Measurements from ENCODE around the gene KRTAP9-8. TPM values are rescaled to one million over a fixed set of nuclear protein-coding genes. Genes with fewer than 3 reads are reported as not detected.
"Not testable (repeated sequence)": the region's sequence is repeated elsewhere in the genome, so short reads cannot be mapped to it uniquely, and the experiment has no call there.

Gene KRTAP9-8
- total and polyA plus RNA-seq, 11 donors = not detected

- H3K4me3 ChIP-seq = no peak overlapping the region
- no peak for TF ChIP-seq CTCF (IDR thresholded peaks at IDR 0.05)
- TF ChIP-seq POLR2A (IDR thresholded peaks at IDR 0.05) = no peak
- no peaks in the 10 kb centered on the region for H3K4me1 ChIP-seq
- no peak overlapping the region for H3K27ac ChIP-seq
- H3K9me3 ChIP-seq = no peaks in the 10 kb centered on the region
- 92 to 95% (median 92%) methylated on average over 6 of the region's 6 CpGs for WGBS, 4 donors
- ATAC-seq (no peak), DNase-seq (no peak)
- peaks cover 0 to 17% (median 0%) of the 10 kb centered on the region in 9 donors for H3K27me3 ChIP-seq
- intact Hi-C loops (cut with DNase I) = no loop called here
- H3K36me3 ChIP-seq = no peaks in the 10 kb centered on the region
Observed at GRCh38 chr17:41226051-41226450, 11.7 kb upstream of the KRTAP9-8 start.

- DNase-seq; H3K9me3 ChIP-seq; H3K4me3 ChIP-seq; H3K27ac ChIP-seq; intact Hi-C loops (cut with DNase I); ATAC-seq; H3K36me3 ChIP-seq; H3K4me1 ChIP-seq: not testable (repeated sequence)
- 41 to 70% (median 60%) methylated on average over 2 to 3 of the region's 4 CpGs; no CpG with 5 or more reads in 1 of the 4 donors for WGBS, 4 donors
- peaks cover 0 to 20% (median 0%) of the 10 kb centered on the region in 9 donors for H3K27me3 ChIP-seq
Observed at GRCh38 chr17:41226598-41227095, 11.2 kb upstream of the KRTAP9-8 start, which contains the start of gene KRTAP9-2. TSS of gene KRTAP9-2 (plus strand) at chr17:41226648. CDS start at chr17:41226655, 7 bp downstream.

- no peak for DNase-seq
- ATAC-seq = no peak
- H3K36me3 ChIP-seq = no peaks in the 10 kb centered on the region
- intact Hi-C loops (cut with DNase I) = no loop called here
- H3K9me3 ChIP-seq = no peaks in the 10 kb centered on the region
- no peak overlapping the region for H3K4me3 ChIP-seq
- TF ChIP-seq POLR2A (IDR thresholded peaks at IDR 0.05) (no peak), CTCF (IDR thresholded peaks at IDR 0.05) (no peak)
- H3K4me1 ChIP-seq = no peaks in the 10 kb centered on the region
- no peak overlapping the region for H3K27ac ChIP-seq
- peaks cover 0 to 46% (median 6%) of the 10 kb centered on the region in 9 donors for H3K27me3 ChIP-seq
Observed at GRCh38 chr17:41230094-41230493, 7.7 kb upstream of the KRTAP9-8 start.

GRCh38 chr17:41231731-41232130, 6.1 kb upstream of the KRTAP9-8 start:
- Histone ChIP-seq H3K27me3 (peaks cover 0 to 35% (median 6%) of the 10 kb centered on the region in 9 donors), H3K27ac (no peak overlapping the region), H3K36me3 (no peaks in the 10 kb centered on the region), H3K9me3 (no peaks in the 10 kb centered on the region), H3K4me3 (no peak overlapping the region), H3K4me1 (no peaks in the 10 kb centered on the region)
- 75 to 86% (median 85%) methylated on average over 6 of the region's 6 CpGs for whole genome bisulfite sequencing, 4 donors
- TF ChIP-seq CTCF (IDR thresholded peaks at IDR 0.05) (no peak), POLR2A (IDR thresholded peaks at IDR 0.05) (no peak)
- no peak for DNase-seq
- no peak for ATAC-seq
- intact Hi-C loops (cut with DNase I) = no loop called here

GRCh38 chr17:41232399-41233105, 5.2 kb upstream of the KRTAP9-8 start, which contains the start of gene KRTAP9-3:
TSS of gene KRTAP9-3 (plus strand) at chr17:41232449. CDS start at chr17:41232502, 53 bp downstream.
- H3K36me3 ChIP-seq; intact Hi-C loops (cut with DNase I); H3K4me1 ChIP-seq; DNase-seq; H3K27ac ChIP-seq; H3K4me3 ChIP-seq; ATAC-seq; H3K9me3 ChIP-seq: not testable (repeated sequence)
- 76 to 100% (median 84%) methylated on average over 1 of the region's 1 CpG for WGBS, 4 donors
- peaks cover 0 to 35% (median 6%) of the 10 kb centered on the region in 9 donors for H3K27me3 ChIP-seq

- H3K4me1 ChIP-seq; H3K36me3 ChIP-seq; H3K4me3 ChIP-seq; H3K27ac ChIP-seq; intact Hi-C loops (cut with DNase I); H3K9me3 ChIP-seq; ATAC-seq; DNase-seq: not testable (repeated sequence)
- peaks cover 0 to 32% (median 4%) of the 10 kb centered on the region in 9 donors for H3K27me3 ChIP-seq
- 63 to 68% (median 65%) methylated on average over 4 of the region's 4 CpGs for WGBS, 4 donors
Observed at GRCh38 chr17:41237116-41237515, 683 bp upstream of the KRTAP9-8 start.

GRCh38 chr17:41246995-41247787, 9.4 kb downstream of the KRTAP9-8 start:
- DNase-seq; H3K4me3 ChIP-seq; H3K9me3 ChIP-seq; H3K36me3 ChIP-seq; intact Hi-C loops (cut with DNase I); H3K4me1 ChIP-seq; ATAC-seq; H3K27ac ChIP-seq: not testable (repeated sequence)
- WGBS, 4 donors = 46 to 57% (median 49%) methylated on average over 2 of the region's 2 CpGs
- peaks cover 0 to 19% (median 3%) of the 10 kb centered on the region in 9 donors for H3K27me3 ChIP-seq
